ENCODE data around the gene RNF125. TPM values are rescaled to one million over a fixed set of nuclear protein-coding genes. Genes with fewer than 3 reads are reported as not detected.

RNF125 gene
- total and polyA plus RNA-seq, 2 donors (not counting 1 experiment from before 2014, with no cell fraction given): 5.6 to 7.7 TPM

- POLR2A ChIA-PET: no interaction called here
- DNase-seq (no peak), ATAC-seq (ENCODE audit: low read depth) (no peak)
- H3K79me2 ChIP-seq (ENCODE audit: control insufficient read depth, insufficient read depth, low read length): no peaks in the 10 kb centered on the region
- Mint-ChIP-seq H3K27me3 (no peaks in the 10 kb centered on the region), H3K4me1 (peaks cover 2% of the 10 kb centered on the region), H3K27ac (no peak overlapping the region), H3K4me3 (no peak overlapping the region), H3K9me3 (ENCODE audit: insufficient read depth) (no peaks in the 10 kb centered on the region)
- no peaks in the 10 kb centered on the region for H4K20me1 ChIP-seq (ENCODE audit: control insufficient read depth, insufficient read depth, low read length, poor library complexity, severe bottlenecking)
- H3K36me3 ChIP-seq (replicated peaks in 1 of 2; ENCODE audit: control extremely low read depth in 1 of 2, control insufficient read depth in 1 of 2, extremely low read depth in 1 of 2, insufficient read depth in 2 of 2, low read length in 1 of 2): no peaks in the 10 kb centered on the region
- no peak overlapping the region for H3K4me2 ChIP-seq (replicated peaks; ENCODE audit: low read depth, low read length, poor library complexity, severe bottlenecking)
- H3K9ac ChIP-seq (ENCODE audit: low read length): no peak overlapping the region
- TF ChIP-seq CTCF (IDR thresholded peaks at IDR 0.05) (no peak), EZH2 (IDR thresholded peaks at IDR 0.05; ENCODE audit: borderline replicate concordance, insufficient read depth, low read depth, low read length, poor library complexity, severe bottlenecking) (no peak)
- no CpG with 5 or more reads among the region's 2 CpGs for WGBS (ENCODE audit: insufficient coverage)
- peaks cover 0 to 6% of the 10 kb centered on the region in 2 donors for H3K4me1 ChIP-seq (ENCODE audit: control insufficient read depth in 2 of 2, insufficient read depth in 2 of 2, low read length in 2 of 2)
- H2AFZ ChIP-seq (ENCODE audit: insufficient read depth, low read depth, low read length, poor library complexity, severe bottlenecking): no peak overlapping the region
- peaks cover 0 to 6% (median 0%) of the 10 kb centered on the region in 3 donors for H3K9me3 ChIP-seq (ENCODE audit: control extremely low read depth in 1 of 3, control insufficient read depth in 2 of 3, insufficient read depth in 1 of 3, low read length in 2 of 3)
- no peak overlapping the region for H3K4me3 ChIP-seq (ENCODE audit: control extremely low read depth in 1 of 5, extremely low read depth in 1 of 5, insufficient read depth in 1 of 5, low read depth in 2 of 5, low read length in 4 of 5)
- no peaks in the 10 kb centered on the region for H3K27me3 ChIP-seq (replicated peaks in 1 of 4; ENCODE audit: control extremely low read depth in 1 of 4, control insufficient read depth in 3 of 4, insufficient read depth in 4 of 4, low read length in 3 of 4)
- no peak overlapping the region for H3K27ac ChIP-seq (ENCODE audit: low read length in 2 of 2)
- intact Hi-C loops (cut with micrococcal nuclease): no loop called here
- CTCF ChIA-PET: interaction anchor here (1.9 kb wide), 1 partner anchor 60 kb away, joined by 5 read pairs; the partner anchor contains the start of gene RNF125
These were observed 60.2 kb downstream of the RNF125 start for GRCh38 chr18:32078845-32079244.

GRCh38 chr18:32081881-32082280 lies 63.3 kb downstream of the RNF125 start:
- CTCF ChIA-PET: interaction anchor here (2.4 kb wide), 1 partner anchor 10 kb away, joined by 7 read pairs; no protein-coding TSS in a partner anchor
- no peak overlapping the region for H3K4me3 ChIP-seq (ENCODE audit: control extremely low read depth in 1 of 5, extremely low read depth in 1 of 5, insufficient read depth in 1 of 5, low read depth in 2 of 5, low read length in 4 of 5)
- intact Hi-C loops (cut with micrococcal nuclease): no loop called here
- WGBS (ENCODE audit: insufficient coverage): no CpG with 5 or more reads among the region's 1 CpG
- peaks cover 11 to 25% of the 10 kb centered on the region in 2 donors for H3K4me1 ChIP-seq (ENCODE audit: control insufficient read depth in 2 of 2, insufficient read depth in 2 of 2, low read length in 2 of 2)
- no peaks in the 10 kb centered on the region for H3K36me3 ChIP-seq (replicated peaks in 1 of 2; ENCODE audit: control extremely low read depth in 1 of 2, control insufficient read depth in 1 of 2, extremely low read depth in 1 of 2, insufficient read depth in 2 of 2, low read length in 1 of 2)
- TF ChIP-seq EZH2 (IDR thresholded peaks at IDR 0.05; ENCODE audit: borderline replicate concordance, insufficient read depth, low read depth, low read length, poor library complexity, severe bottlenecking): no peak
- TF ChIP-seq CTCF (IDR thresholded peaks at IDR 0.05): no peak
- no peak overlapping the region for H3K27ac Mint-ChIP-seq
- no peaks in the 10 kb centered on the region for H3K27me3 ChIP-seq (replicated peaks in 1 of 4; ENCODE audit: control extremely low read depth in 1 of 4, control insufficient read depth in 3 of 4, insufficient read depth in 4 of 4, low read length in 3 of 4)
- no peaks in the 10 kb centered on the region for H4K20me1 ChIP-seq (ENCODE audit: control insufficient read depth, insufficient read depth, low read length, poor library complexity, severe bottlenecking)
- DNase-seq (no peak), ATAC-seq (ENCODE audit: low read depth) (no peak)
- no peak overlapping the region for H3K4me2 ChIP-seq (replicated peaks; ENCODE audit: low read depth, low read length, poor library complexity, severe bottlenecking)
- no peak overlapping the region for H3K27ac ChIP-seq (ENCODE audit: low read length in 2 of 2)
- H3K4me3 Mint-ChIP-seq: no peak overlapping the region
- H3K9ac ChIP-seq (ENCODE audit: low read length): no peak overlapping the region
- peaks cover 16% of the 10 kb centered on the region for H3K4me1 Mint-ChIP-seq
- H3K27me3 Mint-ChIP-seq: no peaks in the 10 kb centered on the region
- POLR2A ChIA-PET: no interaction called here
- no peaks in the 10 kb centered on the region for H3K9me3 Mint-ChIP-seq (ENCODE audit: insufficient read depth)
- H3K9me3 ChIP-seq (ENCODE audit: control extremely low read depth in 1 of 3, control insufficient read depth in 2 of 3, insufficient read depth in 1 of 3, low read length in 2 of 3): peaks cover 0 to 6% (median 0%) of the 10 kb centered on the region in 3 donors
- H2AFZ ChIP-seq (ENCODE audit: insufficient read depth, low read depth, low read length, poor library complexity, severe bottlenecking): no peak overlapping the region
- no peaks in the 10 kb centered on the region for H3K79me2 ChIP-seq (ENCODE audit: control insufficient read depth, insufficient read depth, low read length)

All from B cell (primary cell).